ENCODE data around the gene KLHL29.

- TF ChIP-seq RAD21 (IDR thresholded peaks at IDR 0.05; ENCODE audit: low read depth): no peak
- TF ChIP-seq YY1 (IDR thresholded peaks at IDR 0.05; ENCODE audit: low read depth): no peak
- no peak for TF ChIP-seq NFIC (IDR thresholded peaks at IDR 0.05)
- TF ChIP-seq TAF1 (IDR thresholded peaks at IDR 0.05; ENCODE audit: low read depth): no peak
- no peak for TF ChIP-seq TCF12 (IDR thresholded peaks at IDR 0.05; ENCODE audit: low read depth)
- TF ChIP-seq CEBPB (IDR thresholded peaks at IDR 0.05): no peak
- TF ChIP-seq, protein P1, sequence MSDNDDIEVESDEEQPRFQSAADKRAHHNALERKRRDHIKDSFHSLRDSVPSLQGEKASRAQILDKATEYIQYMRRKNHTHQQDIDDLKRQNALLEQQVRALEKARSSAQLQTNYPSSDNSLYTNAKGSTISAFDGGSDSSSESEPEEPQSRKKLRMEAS (IDR thresholded peaks at IDR 0.05): no peak
- no peak for TF ChIP-seq EP300 (IDR thresholded peaks at IDR 0.05; ENCODE audit: borderline replicate concordance)
- no peak for TF ChIP-seq ZBTB7A (IDR thresholded peaks at IDR 0.05; ENCODE audit: low read depth)
- no peak for TF ChIP-seq EGR1 (IDR thresholded peaks at IDR 0.05)
- no peak for TF ChIP-seq FOXM1 (IDR thresholded peaks at IDR 0.05; ENCODE audit: borderline replicate concordance, low read depth)
- no peak for TF ChIP-seq REST (IDR thresholded peaks at IDR 0.05; ENCODE audit: low read depth)
- TF ChIP-seq, protein P2, sequence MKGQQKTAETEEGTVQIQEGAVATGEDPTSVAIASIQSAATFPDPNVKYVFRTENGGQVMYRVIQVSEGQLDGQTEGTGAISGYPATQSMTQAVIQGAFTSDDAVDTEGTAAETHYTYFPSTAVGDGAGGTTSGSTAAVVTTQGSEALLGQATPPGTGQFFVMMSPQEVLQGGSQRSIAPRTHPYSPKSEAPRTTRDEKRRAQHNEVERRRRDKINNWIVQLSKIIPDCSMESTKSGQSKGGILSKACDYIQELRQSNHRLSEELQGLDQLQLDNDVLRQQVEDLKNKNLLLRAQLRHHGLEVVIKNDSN (IDR thresholded peaks at IDR 0.05): no peak
- no peak for TF ChIP-seq TEAD4 (IDR thresholded peaks at IDR 0.05)
These were observed 302.2 kb downstream of the KLHL29 start for GRCh38 chr2:23687214-23687613.

Data from Ishikawa (cell line).